K562 (cell line): Measurements from ENCODE around the gene SYNPO2. TPM values are rescaled to one million over a fixed set of nuclear protein-coding genes. Genes with fewer than 3 reads are reported as not detected.

ENCODE experiments used
- CBX3 ChIP-seq, 2 experiments: IDR thresholded peaks; 1 replicate in 1 of 2; 2 replicates in 1 of 2; pipeline ENCODE4 v1.6.1; 2012; ENCODE audit warnings: inconsistent platforms in 2 of 2, low read length in 2 of 2, borderline replicate concordance in 1 of 2, control low read depth in 1 of 2
- CEBPG ChIP-seq, 3 experiments: fragments of 200-800 bp in 1 of 3; sonication (Bioruptor generic) in 1 of 3; sonication (generic) in 1 of 3; formaldehyde crosslinking in 1 of 3; IDR thresholded peaks in 2 of 3; conservative IDR thresholded peaks in 1 of 3; 2 replicates each; pipeline versions ENCODE4 v1.6.1 to v1.8.0; 2016 to 2022; ENCODE audit warnings: missing compliant biosample characterization in 2 of 3, missing genetic modification characterization in 2 of 3, mild to moderate bottlenecking in 1 of 3, missing genetic modification reagents in 1 of 3
- ETV1 ChIP-seq: fragments of 450-650 bp; conservative IDR thresholded peaks from 2 replicates; pipeline ENCODE4 v1.6.1; 2016; ENCODE audit warnings: missing genetic modification characterization, control low read depth, low read depth, missing compliant biosample characterization
- GATAD2B ChIP-seq: fragments of 450-650 bp; IDR thresholded peaks from 2 replicates; pipeline ENCODE4 v1.6.1; 2017; ENCODE audit warnings: mild to moderate bottlenecking, borderline replicate concordance
- JUND ChIP-seq, 2 experiments: IDR thresholded peaks; 2 replicates in 1 of 2; 3 replicates in 1 of 2; pipeline ENCODE4 v1.6.1; 2011; ENCODE audit warnings: borderline replicate concordance in 2 of 2, low read depth in 2 of 2, low read length in 2 of 2, improper control_type of control experiment in 1 of 2, missing biosample characterization in 1 of 2, missing genetic modification characterization in 1 of 2, missing genetic modification reagents in 1 of 2
- MYC ChIP-seq, 2 experiments: fragments of 250-450 bp in 1 of 2; sonication (Bioruptor Pico) in 1 of 2; IDR thresholded peaks; 2 replicates each; pipeline versions ENCODE4 v1.5.1 to v1.6.1; 2012 to 2021; ENCODE audit warnings: low read depth in 2 of 2, borderline replicate concordance in 1 of 2, improper control_type of control experiment in 1 of 2, low read length in 1 of 2, mild to moderate bottlenecking in 1 of 2, moderate library complexity in 1 of 2
- PYGO2 ChIP-seq: fragments of 450-650 bp; IDR thresholded peaks from 2 replicates; pipeline ENCODE4 v1.6.1; 2016; ENCODE audit warnings: mild to moderate bottlenecking, missing genetic modification characterization, moderate library complexity, missing compliant biosample characterization
- SETDB1 ChIP-seq: IDR thresholded peaks from one replicate; pipeline ENCODE4 v1.6.1; 2012; ENCODE audit warnings: low read length, control low read depth, inconsistent platforms
- TBL1XR1 ChIP-seq, 2 experiments: IDR thresholded peaks; 2 replicates each; pipeline ENCODE4 v1.6.1; 2012; ENCODE audit warnings: improper control_type of control experiment in 2 of 2, low read length in 2 of 2, mild to moderate bottlenecking in 1 of 2
- TEAD4 ChIP-seq, 2 experiments: sonication (generic) in 1 of 2; formaldehyde crosslinking in 1 of 2; IDR thresholded peaks; 2 replicates each; pipeline versions ENCODE4 v1.6.1 to v1.8.0; 2012 to 2022; ENCODE audit warnings: borderline replicate concordance in 1 of 2, inconsistent platforms in 1 of 2, low read length in 1 of 2, mild to moderate bottlenecking in 1 of 2, missing genetic modification reagents in 1 of 2
- ZNF175 ChIP-seq: fragments of 200-800 bp; sonication (Bioruptor generic); IDR thresholded peaks from 2 replicates; pipeline ENCODE4 v1.6.1; 2016; ENCODE audit warnings: low read depth, mild to moderate bottlenecking, missing genetic modification characterization, missing compliant biosample characterization
- polyA plus RNA-seq, 8 experiments: library from polyadenylated mRNA; depleted of rRNA in 4 of 8; stranded (reverse) in 5 of 8; unstranded in 3 of 8; fragments of >200 nt; fragmentation: Nextera tagmentation in 2 of 8; fragmentation: Illumina TruSeq in 1 of 8; extraction: Ambion mirVana in 2 of 8; extraction: Trizol in 1 of 8; gene quantifications; 2 replicates each; pipeline versions ENCODE4 v1.2.1 to v1.2.3, GENCODE V29; 2011 to 2014; ENCODE audit warnings: inconsistent platforms in 1 of 8, missing spikeins in 1 of 8
- total RNA-seq, 7 experiments: library from RNA; depleted of rRNA in 6 of 7; stranded (reverse); fragments of >200 nt in 6 of 7; fragmentation: Illumina TruSeq in 2 of 7; extraction: Trizol in 2 of 7; gene quantifications; 2 replicates each; pipeline versions ENCODE4 v1.2.1 to v1.2.3, GENCODE V29; 2011 to 2021; ENCODE audit warnings: low replicate concordance in 1 of 7
- TF ChIP-seq, protein P1 (sequence below): fragments of 250-450 bp; sonication (Bioruptor Pico); IDR thresholded peaks from 2 replicates; pipeline ENCODE4 v1.9.0; 2021; ENCODE audit warnings: mild to moderate bottlenecking, inconsistent platforms

SYNPO2 gene
- total and polyA plus RNA-seq, 9 of the 15 experiments (the other 6 are each of a cell fraction or from before 2014, with no cell fraction given): 0.03 to 0.18 TPM; not detected in 7

DNA sequence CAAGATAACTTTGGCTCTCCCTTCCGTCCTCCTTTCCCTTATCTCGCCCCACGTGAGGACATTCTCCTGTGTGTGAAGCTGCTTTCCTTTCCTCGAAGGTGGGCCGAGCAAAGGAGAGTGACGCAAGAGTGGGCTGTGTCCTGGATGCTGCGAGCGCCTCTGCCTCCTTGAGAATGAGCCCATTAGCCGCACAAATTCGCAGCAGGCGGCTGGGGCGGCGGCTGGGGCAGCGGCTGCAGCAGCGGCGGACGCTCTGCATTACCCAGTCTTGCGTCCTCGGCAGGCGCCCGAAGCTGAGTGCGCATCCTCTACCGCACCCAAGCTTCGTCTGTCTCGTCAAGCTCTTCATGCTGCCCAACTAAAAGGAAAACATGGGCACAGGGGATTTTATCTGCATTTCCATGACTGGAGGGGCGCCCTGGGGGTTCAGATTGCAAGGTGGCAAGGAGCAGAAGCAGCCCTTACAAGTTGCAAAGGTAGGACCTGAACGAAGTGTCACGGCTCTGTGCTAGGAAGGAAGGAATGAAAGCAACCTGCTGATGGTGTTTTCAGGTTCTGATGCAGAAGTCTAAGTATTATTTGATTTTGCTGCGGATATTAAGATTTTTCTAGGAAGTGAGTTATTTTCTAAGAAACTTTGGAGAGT is at the start of gene SYNPO2 (continued):
- no peak for TF ChIP-seq GATAD2B
- TF ChIP-seq, protein P1, sequence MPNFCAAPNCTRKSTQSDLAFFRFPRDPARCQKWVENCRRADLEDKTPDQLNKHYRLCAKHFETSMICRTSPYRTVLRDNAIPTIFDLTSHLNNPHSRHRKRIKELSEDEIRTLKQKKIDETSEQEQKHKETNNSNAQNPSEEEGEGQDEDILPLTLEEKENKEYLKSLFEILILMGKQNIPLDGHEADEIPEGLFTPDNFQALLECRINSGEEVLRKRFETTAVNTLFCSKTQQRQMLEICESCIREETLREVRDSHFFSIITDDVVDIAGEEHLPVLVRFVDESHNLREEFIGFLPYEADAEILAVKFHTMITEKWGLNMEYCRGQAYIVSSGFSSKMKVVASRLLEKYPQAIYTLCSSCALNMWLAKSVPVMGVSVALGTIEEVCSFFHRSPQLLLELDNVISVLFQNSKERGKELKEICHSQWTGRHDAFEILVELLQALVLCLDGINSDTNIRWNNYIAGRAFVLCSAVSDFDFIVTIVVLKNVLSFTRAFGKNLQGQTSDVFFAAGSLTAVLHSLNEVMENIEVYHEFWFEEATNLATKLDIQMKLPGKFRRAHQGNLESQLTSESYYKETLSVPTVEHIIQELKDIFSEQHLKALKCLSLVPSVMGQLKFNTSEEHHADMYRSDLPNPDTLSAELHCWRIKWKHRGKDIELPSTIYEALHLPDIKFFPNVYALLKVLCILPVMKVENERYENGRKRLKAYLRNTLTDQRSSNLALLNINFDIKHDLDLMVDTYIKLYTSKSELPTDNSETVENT (CRISPR knock-in tag): no peak
- no peak for TF ChIP-seq ZNF175
- no peak for TF ChIP-seq TBL1XR1 (IDR thresholded peaks at IDR 0.05; ENCODE audit: low read length in 2 of 2)
- TF ChIP-seq PYGO2 (tag): no peak
- peak; percentile 75 for TF ChIP-seq CEBPG (CRISPR knock-in tag; IDR thresholded peaks at IDR 0.05)
- peak; percentile 63 to 83 for TF ChIP-seq CEBPG (tag; conservative IDR thresholded peaks at IDR 0.05 in 1 of 2, IDR thresholded peaks at IDR 0.05 in 1 of 2)
- TF ChIP-seq MYC (IDR thresholded peaks at IDR 0.05; ENCODE audit: low read depth, low read length): no peak
- TF ChIP-seq MYC (CRISPR knock-in tag; IDR thresholded peaks at IDR 0.05; ENCODE audit: borderline replicate concordance, low read depth): no peak
- no peak for TF ChIP-seq TEAD4 (IDR thresholded peaks at IDR 0.05; ENCODE audit: low read length)
- TF ChIP-seq TEAD4 (CRISPR knock-in tag; IDR thresholded peaks at IDR 0.05; ENCODE audit: borderline replicate concordance): no peak
- TF ChIP-seq JUND (IDR thresholded peaks at IDR 0.05; ENCODE audit: borderline replicate concordance, low read depth, low read length): peak; percentile 47
- no peak; the same call in 2 of the 3 replicates for TF ChIP-seq JUND (tag; IDR thresholded peaks at IDR 0.05; ENCODE audit: borderline replicate concordance, low read depth, low read length)
- TF ChIP-seq CBX3 (IDR thresholded peaks at IDR 0.05; ENCODE audit: borderline replicate concordance in 1 of 2, low read length in 2 of 2): no peak
- no peak for TF ChIP-seq SETDB1
- 0 out of 2 replicates have a peak, but pooled peaks have one; percentile 21 for TF ChIP-seq ETV1 (tag)
- TF ChIP-seq, all 486 proteins: peak for 15
